DND-41 (cell line): ENCODE measurements around the gene ZNF75A.

ENCODE experiments used
- ATAC-seq: fragments of 200-7000 bp; cut with Tn5 transposase; 3 replicates; pipeline ENCODE4 v1.9.1; 2021; ENCODE audit warnings: low read depth; ENCODE audit not compliant: insufficient read depth
- DNase-seq: peaks from one replicate; pipeline ENCODE4 v3.0.0-alpha.2; 2020
- H2AFZ ChIP-seq: 2 replicates; pipeline ENCODE4 v1.6.0; 2012; ENCODE audit warnings: low read depth, low read length
- H3K27ac ChIP-seq: 2 replicates; pipeline ENCODE4 v1.5.1; 2012; ENCODE audit warnings: low read length, inconsistent platforms
- H3K27me3 ChIP-seq: fragments of 200-600 bp; sonication (generic); 2 replicates; pipeline ENCODE4 v1.6.0; 2012; ENCODE audit warnings: low read length, mild to moderate bottlenecking, inconsistent platforms; ENCODE audit not compliant: insufficient read depth, poor library complexity
- H3K36me3 ChIP-seq: 2 replicates; pipeline ENCODE4 v1.5.1; 2012; ENCODE audit warnings: low read length, inconsistent platforms; ENCODE audit not compliant: insufficient read depth
- H3K4me1 ChIP-seq: 2 replicates; pipeline ENCODE4 v1.5.1; 2012; ENCODE audit warnings: mild to moderate bottlenecking, low read length; ENCODE audit not compliant: insufficient read depth
- H3K4me2 ChIP-seq: 2 replicates; pipeline ENCODE4 v1.6.0; 2012; ENCODE audit warnings: mild to moderate bottlenecking, moderate library complexity, low read length, inconsistent platforms; ENCODE audit not compliant: insufficient read depth
- H3K4me3 ChIP-seq, 2 experiments: fragments of 200-600 bp in 1 of 2; shearing (Covaris generic) in 1 of 2; 2 replicates each; pipeline ENCODE4 v1.5.1; 2012 to 2016; ENCODE audit warnings: inconsistent platforms in 2 of 2, low read length in 2 of 2, mild to moderate bottlenecking in 2 of 2, low read depth in 1 of 2, moderate library complexity in 1 of 2
- H3K79me2 ChIP-seq: 2 replicates; pipeline ENCODE4 v1.6.0; 2012; ENCODE audit warnings: low read length, inconsistent platforms; ENCODE audit not compliant: insufficient read depth
- H3K9ac ChIP-seq: 2 replicates; pipeline ENCODE4 v1.6.0; 2012; ENCODE audit warnings: low read depth, mild to moderate bottlenecking, inconsistent platforms, low read length, moderate library complexity
- H3K9me3 ChIP-seq: 2 replicates; pipeline ENCODE4 v1.5.1; 2012; ENCODE audit warnings: low read length, moderate library complexity, mild to moderate bottlenecking, inconsistent platforms; ENCODE audit not compliant: insufficient read depth, severe bottlenecking
- H4K20me1 ChIP-seq: 2 replicates; pipeline ENCODE4 v1.6.0; 2012; ENCODE audit warnings: low read length; ENCODE audit not compliant: insufficient read depth
- CTCF ChIP-seq: IDR thresholded peaks from 2 replicates; pipeline ENCODE4 v1.5.1; 2012; ENCODE audit warnings: borderline replicate concordance, low read length, moderate library complexity, mild to moderate bottlenecking; ENCODE audit not compliant: poor library complexity, severe bottlenecking; ENCODE audit errors: extremely low read depth
- EZH2 ChIP-seq: IDR thresholded peaks from 3 replicates; pipeline ENCODE4 v1.6.1; 2012; ENCODE audit warnings: borderline replicate concordance, low read depth, mild to moderate bottlenecking, moderate library complexity, low read length, inconsistent platforms; ENCODE audit not compliant: severe bottlenecking

Gene ZNF75A

GRCh38 chr16:3281222-3281820, 24.0 kb upstream of the ZNF75A start:
- Histone ChIP-seq H3K9ac (peak overlapping the region; percentile 89), H3K4me2 (peak overlapping the region; percentile 94), H4K20me1 (peaks cover 26% of the 10 kb centered on the region), H3K9me3 (no peaks in the 10 kb centered on the region), H3K4me1 (peaks cover 38% of the 10 kb centered on the region), H3K4me3 (peak overlapping the region in 1 of 2 experiments; percentile 90; a peak in 2 of 4 replicates), H3K27ac (no peak overlapping the region), H3K36me3 (peaks cover 27% of the 10 kb centered on the region), H3K79me2 (peaks cover 34% of the 10 kb centered on the region), H3K27me3 (no peaks in the 10 kb centered on the region), H2AFZ (no peak overlapping the region)
- no peak for DNase-seq
- no peak for ATAC-seq
- TF ChIP-seq EZH2 (no peak), CTCF (no peak)

GRCh38 chr16:3282103-3282729, 23.1 kb upstream of the ZNF75A start:
- peaks cover 35% of the 10 kb centered on the region for H3K36me3 ChIP-seq
- H3K9ac ChIP-seq: peak overlapping the region; percentile 89
- no peak for DNase-seq
- H3K4me1 ChIP-seq: peaks cover 40% of the 10 kb centered on the region
- peaks cover 26% of the 10 kb centered on the region for H4K20me1 ChIP-seq
- H3K79me2 ChIP-seq: peaks cover 42% of the 10 kb centered on the region
- no peaks in the 10 kb centered on the region for H3K27me3 ChIP-seq
- peak overlapping the region; percentile 94 for H3K4me2 ChIP-seq
- peak overlapping the region; percentile 96 for H3K27ac ChIP-seq
- H3K4me3 ChIP-seq: peak overlapping the region; percentile 50 to 90
- no peaks in the 10 kb centered on the region for H3K9me3 ChIP-seq
- TF ChIP-seq CTCF (peak; percentile 20), EZH2 (no peak)
- peak; percentile 52 for ATAC-seq
- H2AFZ ChIP-seq: peak overlapping the region; percentile 85

- ATAC-seq: peak; percentile 90
- DNase-seq: peak; percentile 97
- H3K36me3 ChIP-seq: peaks cover 39% of the 10 kb centered on the region
- H4K20me1 ChIP-seq: peaks cover 26% of the 10 kb centered on the region
- peaks cover 48% of the 10 kb centered on the region for H3K79me2 ChIP-seq
- peak within 1 kb of the TSS; percentile 94 for H3K4me2 ChIP-seq
- peak within 1 kb of the TSS; percentile 85 for H2AFZ ChIP-seq
- no peaks in the 10 kb centered on the region for H3K27me3 ChIP-seq
- peak within 1 kb of the TSS; percentile 89 for H3K9ac ChIP-seq
- peak within 1 kb of the TSS; percentile 68 to 90 for H3K4me3 ChIP-seq
- TF ChIP-seq EZH2 (no peak), CTCF (no peak)
- H3K4me1 ChIP-seq: peaks cover 40% of the 10 kb centered on the region
- H3K27ac ChIP-seq: peak within 1 kb of the TSS; percentile 96
- H3K9me3 ChIP-seq: no peaks in the 10 kb centered on the region
Measured at GRCh38 chr16:3282730-3283542, 22.4 kb upstream of the ZNF75A start, which contains the start of gene ZNF263. Gene ZNF263, plus strand, starts transcription at chr16:3283491. Its CDS starts 328 bp downstream, at chr16:3283819.
